Measurements from ENCODE around the gene PTGES3. TPM values are rescaled to one million over a fixed set of nuclear protein-coding genes. Genes with fewer than 3 reads are reported as not detected.

The PTGES3 gene
- total and polyA plus RNA-seq, 10 of the 15 experiments (the other 5 are each of a cell fraction or from before 2014, with no cell fraction given): 117 to 520 (median 175) TPM

DNA sequence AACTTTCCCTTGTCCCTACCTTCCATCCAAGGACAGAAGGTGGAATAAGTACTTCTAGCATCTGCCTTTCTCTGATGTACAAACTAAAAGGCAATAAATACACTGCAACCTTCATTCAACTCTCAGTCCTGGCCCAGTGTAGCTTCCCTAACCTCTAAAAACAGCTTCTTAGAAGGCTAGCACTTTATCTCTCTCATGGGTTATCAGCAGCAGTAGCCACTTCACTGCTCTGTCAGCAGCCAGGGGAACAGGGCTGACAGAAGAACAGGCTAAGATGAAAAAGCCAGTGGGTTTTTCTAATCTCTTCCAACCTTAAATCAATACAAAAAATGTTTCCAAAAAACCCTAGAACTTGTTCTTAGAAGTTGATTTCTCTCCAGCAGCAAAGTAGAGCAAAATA lies 71.2 kb downstream of the PTGES3 start:
- no peaks in the 10 kb centered on the region for H3K27me3 ChIP-seq (replicated peaks in 1 of 2; ENCODE audit: control insufficient read depth in 2 of 2, insufficient read depth in 2 of 2, low read length in 1 of 2)
- no peak overlapping the region for H3K4me2 ChIP-seq (ENCODE audit: control insufficient read depth, insufficient read depth)
- peaks cover 38 to 51% of the 10 kb centered on the region in 2 experiments for H3K36me3 ChIP-seq (ENCODE audit: control insufficient read depth in 2 of 2, insufficient read depth in 2 of 2, low read length in 1 of 2)
- ChIA-PET CTCF (no interaction called here), SMC1A (ENCODE audit: uncharacterized antibody, unreplicated experiment) (interaction anchor here (0.8 to 1.2 kb wide), 3 partner anchors 19 to 371 kb away, joined by 3 to 4 read pairs (median 3); no protein-coding TSS in a partner anchor), POLR2A (interaction anchor here (1.3 to 2.0 kb wide), 2 partner anchors 9 to 12 kb away, joined by 4 to 5 read pairs; no protein-coding TSS in a partner anchor), RAD21 (ENCODE audit: unreplicated experiment) (interaction anchor here (0.9 kb wide), 1 partner anchor 20 kb away, joined by 4 read pairs; no protein-coding TSS in a partner anchor)
- TF ChIP-seq, protein P1, sequence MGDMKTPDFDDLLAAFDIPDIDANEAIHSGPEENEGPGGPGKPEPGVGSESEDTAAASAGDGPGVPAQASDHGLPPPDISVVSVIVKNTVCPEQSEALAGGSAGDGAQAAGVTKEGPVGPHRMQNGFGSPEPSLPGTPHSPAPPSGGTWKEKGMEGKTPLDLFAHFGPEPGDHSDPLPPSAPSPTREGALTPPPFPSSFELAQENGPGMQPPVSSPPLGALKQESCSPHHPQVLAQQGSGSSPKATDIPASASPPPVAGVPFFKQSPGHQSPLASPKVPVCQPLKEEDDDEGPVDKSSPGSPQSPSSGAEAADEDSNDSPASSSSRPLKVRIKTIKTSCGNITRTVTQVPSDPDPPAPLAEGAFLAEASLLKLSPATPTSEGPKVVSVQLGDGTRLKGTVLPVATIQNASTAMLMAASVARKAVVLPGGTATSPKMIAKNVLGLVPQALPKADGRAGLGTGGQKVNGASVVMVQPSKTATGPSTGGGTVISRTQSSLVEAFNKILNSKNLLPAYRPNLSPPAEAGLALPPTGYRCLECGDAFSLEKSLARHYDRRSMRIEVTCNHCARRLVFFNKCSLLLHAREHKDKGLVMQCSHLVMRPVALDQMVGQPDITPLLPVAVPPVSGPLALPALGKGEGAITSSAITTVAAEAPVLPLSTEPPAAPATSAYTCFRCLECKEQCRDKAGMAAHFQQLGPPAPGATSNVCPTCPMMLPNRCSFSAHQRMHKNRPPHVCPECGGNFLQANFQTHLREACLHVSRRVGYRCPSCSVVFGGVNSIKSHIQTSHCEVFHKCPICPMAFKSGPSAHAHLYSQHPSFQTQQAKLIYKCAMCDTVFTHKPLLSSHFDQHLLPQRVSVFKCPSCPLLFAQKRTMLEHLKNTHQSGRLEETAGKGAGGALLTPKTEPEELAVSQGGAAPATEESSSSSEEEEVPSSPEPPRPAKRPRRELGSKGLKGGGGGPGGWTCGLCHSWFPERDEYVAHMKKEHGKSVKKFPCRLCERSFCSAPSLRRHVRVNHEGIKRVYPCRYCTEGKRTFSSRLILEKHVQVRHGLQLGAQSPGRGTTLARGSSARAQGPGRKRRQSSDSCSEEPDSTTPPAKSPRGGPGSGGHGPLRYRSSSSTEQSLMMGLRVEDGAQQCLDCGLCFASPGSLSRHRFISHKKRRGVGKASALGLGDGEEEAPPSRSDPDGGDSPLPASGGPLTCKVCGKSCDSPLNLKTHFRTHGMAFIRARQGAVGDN (IDR thresholded peaks at IDR 0.05): no peak
- no peak for TF ChIP-seq GATAD2B (conservative IDR thresholded peaks at IDR 0.05; ENCODE audit: low read depth)
- H3K9ac ChIP-seq (ENCODE audit: control insufficient read depth, insufficient read depth, low read length): no peak overlapping the region
- no peak for DNase-seq (ENCODE audit: low read depth, low spot score)
- BruUV-seq (replicated peaks): no TSS peak
- in situ Hi-C loops (cut with MboI) (no loop called here), intact Hi-C loops (cut with micrococcal nuclease; ENCODE audit: unreplicated experiment) (no loop called here)
- peaks cover 30% of the 10 kb centered on the region for H3K79me2 ChIP-seq (ENCODE audit: control insufficient read depth, insufficient read depth, low read length)
- no peak for ATAC-seq
- no peak overlapping the region for H3K27ac ChIP-seq (ENCODE audit: control insufficient read depth, insufficient read depth)
- H3K4me1 ChIP-seq (ENCODE audit: control insufficient read depth, insufficient read depth, low read length): no peaks in the 10 kb centered on the region
- no peaks in the 10 kb centered on the region for H3K9me3 ChIP-seq (replicated peaks; ENCODE audit: control insufficient read depth, insufficient read depth, low read length)
- H3K4me3 ChIP-seq: no peak overlapping the region
- H2AFZ ChIP-seq (ENCODE audit: control insufficient read depth, low read depth, low read length): no peak overlapping the region
- FAIRE-seq: no peak
- no peaks in the 10 kb centered on the region for H4K20me1 ChIP-seq (ENCODE audit: control insufficient read depth, insufficient read depth)

DNA sequence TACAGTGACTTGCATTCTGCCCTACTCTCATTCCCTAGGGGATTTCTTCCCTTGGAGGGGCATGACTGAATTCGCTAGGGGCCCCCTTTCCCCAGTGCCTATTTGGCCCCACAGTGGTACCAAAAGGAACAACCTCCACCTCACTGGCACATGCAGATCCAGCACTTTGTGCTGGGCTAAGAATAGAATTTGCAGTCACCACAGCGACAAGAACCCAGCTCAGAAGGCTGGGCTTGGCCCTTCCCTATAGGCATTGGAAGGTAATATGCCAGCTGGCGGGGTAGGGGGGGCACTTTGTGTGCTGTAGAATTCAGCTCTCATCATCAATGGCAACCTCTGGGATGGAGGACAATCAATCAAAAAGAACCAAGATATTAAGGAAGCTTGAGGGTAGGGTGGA lies 71.8 kb downstream of the PTGES3 start:
- SMC1A ChIA-PET (ENCODE audit: uncharacterized antibody, unreplicated experiment): interaction anchor here (0.8 to 1.2 kb wide), 3 partner anchors 20 to 372 kb away, joined by 3 to 4 read pairs (median 3); no protein-coding TSS in a partner anchor
- H3K9me3 ChIP-seq (replicated peaks; ENCODE audit: control insufficient read depth, insufficient read depth, low read length): no peaks in the 10 kb centered on the region
- CTCF ChIA-PET: interaction anchor here (1.6 kb wide), 1 partner anchor 12 kb away, joined by 5 read pairs; no protein-coding TSS in a partner anchor
- no peak overlapping the region for H3K9ac ChIP-seq (ENCODE audit: control insufficient read depth, insufficient read depth, low read length)
- in situ Hi-C loops (cut with MboI): no loop called here
- 96% methylated on average over 3 of the region's 3 CpGs for WGBS (ENCODE audit: insufficient coverage, insufficient replicate concordance, low lambda C conversion rate, missing lambda C conversion rate)
- no peak for FAIRE-seq
- no TSS peak for BruUV-seq (replicated peaks)
- no peak overlapping the region for H3K4me2 ChIP-seq (ENCODE audit: control insufficient read depth, insufficient read depth)
- H2AFZ ChIP-seq (ENCODE audit: control insufficient read depth, low read depth, low read length): no peak overlapping the region
- no peak for ATAC-seq
- no peak overlapping the region for H3K27ac ChIP-seq (ENCODE audit: control insufficient read depth, insufficient read depth)
- RAD21 ChIA-PET (ENCODE audit: unreplicated experiment): interaction anchor here (0.9 kb wide), 1 partner anchor 21 kb away, joined by 4 read pairs; no protein-coding TSS in a partner anchor
- no peak for DNase-seq (ENCODE audit: low read depth, low spot score)
- no peak overlapping the region for H3K4me3 ChIP-seq
- no peaks in the 10 kb centered on the region for H3K27me3 ChIP-seq (replicated peaks in 1 of 2; ENCODE audit: control insufficient read depth in 2 of 2, insufficient read depth in 2 of 2, low read length in 1 of 2)
- peaks cover 26% of the 10 kb centered on the region for H3K79me2 ChIP-seq (ENCODE audit: control insufficient read depth, insufficient read depth, low read length)
- peaks cover 44 to 58% of the 10 kb centered on the region in 2 experiments for H3K36me3 ChIP-seq (ENCODE audit: control insufficient read depth in 2 of 2, insufficient read depth in 2 of 2, low read length in 1 of 2)
- H4K20me1 ChIP-seq (ENCODE audit: control insufficient read depth, insufficient read depth): no peaks in the 10 kb centered on the region
- H3K4me1 ChIP-seq (ENCODE audit: control insufficient read depth, insufficient read depth, low read length): no peaks in the 10 kb centered on the region
- POLR2A ChIA-PET: interaction anchor here (2.0 kb wide), 1 partner anchor 10 kb away, joined by 5 read pairs; no protein-coding TSS in a partner anchor
- intact Hi-C loops (cut with micrococcal nuclease; ENCODE audit: unreplicated experiment): no loop called here
- TF ChIP-seq MTA2 (IDR thresholded peaks at IDR 0.05; ENCODE audit: low read depth) (no peak), HDAC6 (IDR thresholded peaks at IDR 0.05; ENCODE audit: unreplicated experiment) (no peak), NR2C1 (IDR thresholded peaks at IDR 0.05) (no peak), BCL11A (IDR thresholded peaks at IDR 0.05; ENCODE audit: low read depth, low read length) (no peak), RAD21 (IDR thresholded peaks at IDR 0.05; ENCODE audit: insufficient read depth, low read depth, low read length) (no peak)
- TF ChIP-seq, protein P2, sequence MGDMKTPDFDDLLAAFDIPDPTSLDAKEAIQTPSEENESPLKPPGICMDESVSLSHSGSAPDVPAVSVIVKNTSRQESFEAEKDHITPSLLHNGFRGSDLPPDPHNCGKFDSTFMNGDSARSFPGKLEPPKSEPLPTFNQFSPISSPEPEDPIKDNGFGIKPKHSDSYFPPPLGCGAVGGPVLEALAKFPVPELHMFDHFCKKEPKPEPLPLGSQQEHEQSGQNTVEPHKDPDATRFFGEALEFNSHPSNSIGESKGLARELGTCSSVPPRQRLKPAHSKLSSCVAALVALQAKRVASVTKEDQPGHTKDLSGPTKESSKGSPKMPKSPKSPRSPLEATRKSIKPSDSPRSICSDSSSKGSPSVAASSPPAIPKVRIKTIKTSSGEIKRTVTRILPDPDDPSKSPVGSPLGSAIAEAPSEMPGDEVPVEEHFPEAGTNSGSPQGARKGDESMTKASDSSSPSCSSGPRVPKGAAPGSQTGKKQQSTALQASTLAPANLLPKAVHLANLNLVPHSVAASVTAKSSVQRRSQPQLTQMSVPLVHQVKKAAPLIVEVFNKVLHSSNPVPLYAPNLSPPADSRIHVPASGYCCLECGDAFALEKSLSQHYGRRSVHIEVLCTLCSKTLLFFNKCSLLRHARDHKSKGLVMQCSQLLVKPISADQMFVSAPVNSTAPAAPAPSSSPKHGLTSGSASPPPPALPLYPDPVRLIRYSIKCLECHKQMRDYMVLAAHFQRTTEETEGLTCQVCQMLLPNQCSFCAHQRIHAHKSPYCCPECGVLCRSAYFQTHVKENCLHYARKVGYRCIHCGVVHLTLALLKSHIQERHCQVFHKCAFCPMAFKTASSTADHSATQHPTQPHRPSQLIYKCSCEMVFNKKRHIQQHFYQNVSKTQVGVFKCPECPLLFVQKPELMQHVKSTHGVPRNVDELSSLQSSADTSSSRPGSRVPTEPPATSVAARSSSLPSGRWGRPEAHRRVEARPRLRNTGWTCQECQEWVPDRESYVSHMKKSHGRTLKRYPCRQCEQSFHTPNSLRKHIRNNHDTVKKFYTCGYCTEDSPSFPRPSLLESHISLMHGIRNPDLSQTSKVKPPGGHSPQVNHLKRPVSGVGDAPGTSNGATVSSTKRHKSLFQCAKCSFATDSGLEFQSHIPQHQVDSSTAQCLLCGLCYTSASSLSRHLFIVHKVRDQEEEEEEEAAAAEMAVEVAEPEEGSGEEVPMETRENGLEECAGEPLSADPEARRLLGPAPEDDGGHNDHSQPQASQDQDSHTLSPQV (IDR thresholded peaks at IDR 0.05): no peak
